GM12864 (cell line): ENCODE data around the gene IZUMO2.

Experiments
- DNase-seq: peaks from one replicate; pipeline ENCODE4 v3.0.0-alpha.2; 2011; ENCODE audit warnings: low read depth
- H3K4me3 ChIP-seq: 2 replicates; pipeline ENCODE4 v1.5.1; 2011; ENCODE audit warnings: mild to moderate bottlenecking, low read depth, low read length, control low read depth
- TF ChIP-seq, protein P1 (sequence below): IDR thresholded peaks from 2 replicates; pipeline ENCODE4 v1.5.1; 2011; ENCODE audit warnings: low read depth, mild to moderate bottlenecking, moderate library complexity, low read length, control low read depth, inconsistent platforms; ENCODE audit errors: missing control alignments

The IZUMO2 gene

DNA sequence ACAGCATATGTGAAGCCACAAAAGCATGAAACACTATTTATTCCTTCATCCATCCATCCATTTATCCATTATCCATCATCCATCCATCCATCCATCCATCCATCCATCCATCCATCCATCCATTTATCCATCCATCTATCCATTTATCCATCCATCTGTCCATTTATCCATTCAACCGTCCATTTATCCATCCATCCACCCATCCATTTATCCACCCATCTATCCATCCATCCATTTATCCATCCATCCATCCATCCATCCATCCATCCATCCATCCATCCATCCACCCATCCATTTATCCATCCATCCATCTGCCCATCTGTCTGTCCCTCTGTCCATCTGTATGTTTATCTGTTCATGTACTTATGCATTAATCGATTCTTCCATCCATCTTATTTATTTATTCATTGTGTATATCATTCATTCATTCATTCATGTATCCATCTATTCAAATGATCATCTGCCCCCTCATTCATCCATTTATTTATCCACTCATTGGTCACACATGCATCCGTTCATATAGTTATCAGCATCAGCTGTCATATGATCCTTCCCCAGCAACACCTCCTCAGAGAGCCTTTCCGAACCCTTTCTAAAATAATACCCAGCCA is 33.3 kb upstream of the IZUMO2 start:
- no peak for DNase-seq
- no peak overlapping the region for H3K4me3 ChIP-seq
- TF ChIP-seq, protein P1, sequence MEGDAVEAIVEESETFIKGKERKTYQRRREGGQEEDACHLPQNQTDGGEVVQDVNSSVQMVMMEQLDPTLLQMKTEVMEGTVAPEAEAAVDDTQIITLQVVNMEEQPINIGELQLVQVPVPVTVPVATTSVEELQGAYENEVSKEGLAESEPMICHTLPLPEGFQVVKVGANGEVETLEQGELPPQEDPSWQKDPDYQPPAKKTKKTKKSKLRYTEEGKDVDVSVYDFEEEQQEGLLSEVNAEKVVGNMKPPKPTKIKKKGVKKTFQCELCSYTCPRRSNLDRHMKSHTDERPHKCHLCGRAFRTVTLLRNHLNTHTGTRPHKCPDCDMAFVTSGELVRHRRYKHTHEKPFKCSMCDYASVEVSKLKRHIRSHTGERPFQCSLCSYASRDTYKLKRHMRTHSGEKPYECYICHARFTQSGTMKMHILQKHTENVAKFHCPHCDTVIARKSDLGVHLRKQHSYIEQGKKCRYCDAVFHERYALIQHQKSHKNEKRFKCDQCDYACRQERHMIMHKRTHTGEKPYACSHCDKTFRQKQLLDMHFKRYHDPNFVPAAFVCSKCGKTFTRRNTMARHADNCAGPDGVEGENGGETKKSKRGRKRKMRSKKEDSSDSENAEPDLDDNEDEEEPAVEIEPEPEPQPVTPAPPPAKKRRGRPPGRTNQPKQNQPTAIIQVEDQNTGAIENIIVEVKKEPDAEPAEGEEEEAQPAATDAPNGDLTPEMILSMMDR, result no peak

DNA sequence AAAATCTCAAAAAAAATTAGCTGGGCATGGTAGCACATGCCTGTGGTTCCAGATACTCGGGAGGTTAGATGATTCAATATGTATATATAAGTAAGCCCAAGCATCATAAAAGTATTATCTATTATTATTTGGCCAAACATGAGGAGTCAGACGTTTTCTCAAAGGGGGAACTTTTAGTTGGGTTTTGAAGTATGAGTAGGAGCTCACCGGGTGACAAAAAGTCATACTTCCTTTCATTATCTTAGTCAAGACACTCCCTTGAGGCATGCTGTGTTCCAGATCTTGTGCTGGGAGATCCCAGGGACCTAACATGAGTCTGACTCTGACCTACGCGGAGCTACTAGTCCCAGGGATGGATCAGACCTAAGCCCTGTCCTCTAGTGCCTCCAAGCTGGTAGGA is 32.1 kb upstream of the IZUMO2 start:
- H3K4me3 ChIP-seq, result no peak overlapping the region
- no peak for DNase-seq
- TF ChIP-seq, protein P1, result no peak

DNA sequence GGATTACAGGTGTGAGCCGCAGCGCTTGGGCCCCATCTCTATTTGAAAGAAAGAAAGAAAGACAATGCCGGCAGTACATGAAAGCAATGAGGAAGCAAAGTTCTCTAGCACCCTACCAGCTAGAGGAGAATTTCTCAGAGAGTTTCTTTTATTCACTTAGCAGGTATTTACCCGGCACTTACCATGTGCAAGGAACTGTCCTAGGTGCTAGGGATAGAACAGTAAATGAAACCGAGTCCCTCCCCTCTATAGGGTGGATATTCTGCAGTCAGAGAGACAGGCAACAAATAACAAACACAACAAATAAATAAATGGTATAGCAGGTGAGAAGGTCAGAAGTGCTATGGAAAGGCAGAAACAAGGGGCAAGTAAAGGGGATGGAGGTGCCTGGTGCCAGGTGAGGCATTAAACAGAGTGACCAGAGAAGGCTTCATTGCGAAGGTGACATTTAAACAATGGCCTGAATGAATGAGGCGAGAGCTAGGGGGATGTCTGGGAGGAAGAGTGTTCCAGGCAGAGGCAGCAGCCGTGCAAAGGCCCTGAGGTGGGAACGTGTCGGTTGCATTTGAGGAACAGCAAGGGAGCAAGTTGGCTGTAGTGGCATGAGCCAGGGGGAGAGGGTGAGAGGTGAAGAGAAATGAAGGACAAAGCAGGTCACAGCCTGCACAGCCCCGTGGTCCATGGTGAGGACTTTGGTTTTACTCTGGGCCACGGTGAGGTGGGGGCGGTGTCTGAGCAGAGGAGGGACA is 29.6 kb upstream of the IZUMO2 start:
- TF ChIP-seq, protein P1, result no peak
- DNase-seq, result no peak

DNA sequence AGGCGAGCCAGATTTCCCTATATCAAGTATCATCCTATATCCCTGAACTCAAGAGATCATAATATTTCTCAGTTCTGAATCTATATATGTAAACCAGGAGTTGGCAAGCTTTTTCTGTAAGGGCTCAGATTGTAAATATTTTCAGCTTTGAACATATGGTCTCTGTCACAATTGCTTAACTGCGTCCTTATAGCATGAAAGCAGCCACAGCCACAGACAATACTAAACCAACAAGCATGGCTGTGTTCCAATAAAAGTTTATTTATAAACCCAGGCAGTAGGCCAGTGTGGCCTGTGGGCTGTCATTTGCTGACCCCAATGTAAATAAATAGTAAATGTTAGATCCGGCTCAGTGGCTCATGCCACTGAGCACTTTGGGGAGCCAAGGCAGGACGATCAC is 28.1 kb upstream of the IZUMO2 start:
- no peak overlapping the region for H3K4me3 ChIP-seq
- no peak for DNase-seq
- TF ChIP-seq, protein P1, result no peak

More for the DNA sequence above, 29.6 kb upstream of the IZUMO2 start:
- no peak overlapping the region for H3K4me3 ChIP-seq

DNA sequence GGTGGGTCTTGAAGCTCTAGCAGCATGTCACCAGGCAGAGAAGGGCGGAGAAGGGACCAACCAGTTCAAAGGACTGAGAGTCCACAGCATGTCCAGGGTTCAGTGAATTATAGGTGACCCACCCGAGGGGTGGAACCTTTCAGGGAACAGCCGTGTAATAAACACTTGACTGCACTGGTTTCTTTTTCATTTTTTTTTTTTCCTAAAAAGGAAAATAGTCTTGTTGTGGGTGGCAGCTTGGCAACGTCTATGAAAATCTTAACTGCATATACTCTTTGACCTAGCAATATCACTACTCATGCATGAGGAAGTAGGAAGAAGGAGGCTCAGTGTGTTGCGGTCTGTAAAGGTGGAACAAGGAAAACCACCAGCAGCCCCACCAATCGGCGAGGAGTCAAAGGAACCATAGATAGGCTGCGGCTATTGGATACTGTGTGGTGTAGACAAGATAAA is 27.4 kb upstream of the IZUMO2 start:
- H3K4me3 ChIP-seq, result no peak overlapping the region
- DNase-seq, result no peak
- TF ChIP-seq, protein P1, result no peak

DNA sequence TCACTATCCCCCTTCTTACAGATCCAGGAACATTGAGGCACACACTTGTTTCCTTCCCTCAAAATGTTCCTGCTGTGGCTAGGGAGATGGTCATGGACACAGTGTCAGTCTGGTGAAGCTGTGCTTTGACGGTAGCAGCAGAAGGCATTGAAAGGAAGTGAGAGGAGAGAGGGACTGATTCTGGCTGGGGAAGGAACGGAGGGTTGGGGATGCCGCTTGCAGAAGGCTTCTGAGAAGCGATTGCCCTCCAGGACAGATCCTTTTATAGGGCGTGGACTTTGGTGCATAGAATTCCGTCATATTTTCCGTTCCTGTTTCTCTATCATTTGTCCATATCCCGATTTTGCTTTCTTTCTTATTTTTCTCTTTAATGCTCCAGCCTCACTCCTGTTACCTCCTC is 26.2 kb upstream of the IZUMO2 start:
- TF ChIP-seq, protein P1, result no peak

More for the DNA sequence above, 26.2 kb upstream of the IZUMO2 start:
- no peak overlapping the region for H3K4me3 ChIP-seq
- no peak for DNase-seq
